Measurements from ENCODE around the gene KCP.

DNA sequence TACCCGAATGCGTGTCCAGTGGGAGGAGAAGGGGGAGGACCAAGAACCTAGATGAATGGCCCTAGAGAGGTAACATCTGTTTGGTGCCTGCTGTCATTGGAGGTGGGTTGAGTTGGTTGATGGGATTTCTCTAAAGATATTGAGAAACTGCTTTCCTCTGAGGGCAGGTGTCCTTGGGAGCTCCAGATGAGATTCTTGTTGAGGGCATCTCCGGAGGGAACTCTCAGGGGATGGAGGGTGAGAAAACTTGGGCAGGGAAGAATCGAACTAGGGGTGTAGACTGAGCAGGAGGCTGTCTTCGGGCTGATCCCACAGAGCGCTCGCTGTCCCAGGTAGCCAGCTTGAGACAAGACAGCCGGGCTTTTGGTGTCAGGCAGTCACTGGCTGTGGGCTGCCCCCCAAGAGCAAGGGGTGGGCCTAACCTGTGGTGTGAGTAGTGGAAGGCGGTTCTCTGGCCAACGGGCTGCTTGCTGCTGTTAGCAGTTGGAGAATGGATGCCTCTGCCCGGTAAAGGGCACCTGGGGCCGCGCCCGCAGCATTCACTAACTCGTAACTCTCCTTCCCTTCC is 30.9 kb upstream of the KCP start:
- TF ChIP-seq ZSCAN5A (CRISPR knock-in tag; IDR thresholded peaks at IDR 0.05; ENCODE audit: borderline replicate concordance) (no peak), IKZF1 (IDR thresholded peaks at IDR 0.05) (no peak), TCF7L2 (IDR thresholded peaks at IDR 0.05; ENCODE audit: low read depth, low read length) (no peak), POGK (CRISPR knock-in tag; conservative IDR thresholded peaks at IDR 0.05) (no peak), SMC3 (IDR thresholded peaks at IDR 0.05; ENCODE audit: low read length) (no peak), EP300 (IDR thresholded peaks at IDR 0.05; ENCODE audit: low read depth in 2 of 2, low read length in 2 of 2) (no peak), EP300 (CRISPR knock-in tag; IDR thresholded peaks at IDR 0.05; ENCODE audit: borderline replicate concordance) (no peak), TAF1 (CRISPR knock-in tag; IDR thresholded peaks at IDR 0.05) (no peak), CTCF (CRISPR knock-in tag; IDR thresholded peaks at IDR 0.05) (no peak), PRPF4 (IDR thresholded peaks at IDR 0.05; ENCODE audit: low read depth, low read length, poor library complexity, severe bottlenecking) (no peak), ESRRA (CRISPR knock-in tag; IDR thresholded peaks at IDR 0.05; ENCODE audit: low read depth) (no peak), MIER3 (CRISPR knock-in tag; IDR thresholded peaks at IDR 0.05; ENCODE audit: borderline replicate concordance) (no peak)
